ENCODE data around the gene DAB1.

The DAB1 gene

DNA sequence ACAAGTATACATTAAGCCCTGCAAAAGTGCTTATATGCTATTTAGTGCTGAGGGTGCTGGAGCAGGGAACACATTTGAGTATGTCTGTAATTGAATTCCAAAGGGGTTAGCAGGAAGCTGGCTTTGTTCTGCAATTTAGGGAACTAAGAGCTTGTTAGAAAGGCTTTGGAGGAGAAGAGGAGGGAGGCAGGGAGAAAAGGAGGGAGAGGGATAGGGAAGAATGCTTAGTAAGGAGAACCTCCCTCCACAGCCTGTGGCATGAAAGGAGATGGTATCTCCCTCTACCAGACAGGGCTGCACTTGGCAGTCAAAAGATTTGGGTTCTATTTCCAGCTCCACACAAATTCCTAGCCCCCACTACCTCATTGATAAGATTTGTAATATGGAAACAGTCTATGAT, 217.8 kb downstream of the DAB1 start:
- TF ChIP-seq, protein P1, sequence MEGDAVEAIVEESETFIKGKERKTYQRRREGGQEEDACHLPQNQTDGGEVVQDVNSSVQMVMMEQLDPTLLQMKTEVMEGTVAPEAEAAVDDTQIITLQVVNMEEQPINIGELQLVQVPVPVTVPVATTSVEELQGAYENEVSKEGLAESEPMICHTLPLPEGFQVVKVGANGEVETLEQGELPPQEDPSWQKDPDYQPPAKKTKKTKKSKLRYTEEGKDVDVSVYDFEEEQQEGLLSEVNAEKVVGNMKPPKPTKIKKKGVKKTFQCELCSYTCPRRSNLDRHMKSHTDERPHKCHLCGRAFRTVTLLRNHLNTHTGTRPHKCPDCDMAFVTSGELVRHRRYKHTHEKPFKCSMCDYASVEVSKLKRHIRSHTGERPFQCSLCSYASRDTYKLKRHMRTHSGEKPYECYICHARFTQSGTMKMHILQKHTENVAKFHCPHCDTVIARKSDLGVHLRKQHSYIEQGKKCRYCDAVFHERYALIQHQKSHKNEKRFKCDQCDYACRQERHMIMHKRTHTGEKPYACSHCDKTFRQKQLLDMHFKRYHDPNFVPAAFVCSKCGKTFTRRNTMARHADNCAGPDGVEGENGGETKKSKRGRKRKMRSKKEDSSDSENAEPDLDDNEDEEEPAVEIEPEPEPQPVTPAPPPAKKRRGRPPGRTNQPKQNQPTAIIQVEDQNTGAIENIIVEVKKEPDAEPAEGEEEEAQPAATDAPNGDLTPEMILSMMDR (IDR thresholded peaks at IDR 0.05; ENCODE audit: control insufficient read depth, extremely low read depth, insufficient read depth), result no peak
- no peak for DNase-seq (ENCODE audit: low read depth)
- H3K4me3 ChIP-seq (ENCODE audit: low read depth, low read length), result no peak overlapping the region

- TF ChIP-seq, protein P1 (IDR thresholded peaks at IDR 0.05; ENCODE audit: control insufficient read depth, extremely low read depth, insufficient read depth), result no peak
- no peak overlapping the region for H3K4me3 ChIP-seq (ENCODE audit: low read depth, low read length)
- no peak for DNase-seq (ENCODE audit: low read depth)
Measured at GRCh38 chr1:57204942-57205787, 218.7 kb downstream of the DAB1 start.

DNA sequence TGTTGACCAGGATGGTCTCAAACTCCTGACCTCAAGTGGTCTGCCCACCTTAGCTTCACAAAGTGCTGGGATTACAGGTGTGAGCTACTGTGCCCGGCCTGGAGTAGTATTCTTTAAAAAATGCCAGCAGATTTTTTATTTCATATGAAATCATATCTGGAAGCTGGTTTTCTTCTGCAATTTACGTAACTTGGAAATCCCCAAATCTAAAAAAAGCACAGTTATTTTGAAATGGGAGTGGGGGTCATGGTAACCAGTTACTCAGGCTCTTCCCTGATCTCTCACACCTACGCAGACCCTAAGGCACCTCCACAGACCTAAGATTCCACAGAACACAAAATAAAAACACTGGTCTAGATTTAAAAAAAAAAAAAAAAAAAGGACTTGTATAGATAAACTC, 219.8 kb downstream of the DAB1 start:
- no peak for DNase-seq (ENCODE audit: low read depth)
- H3K4me3 ChIP-seq (ENCODE audit: low read depth, low read length), result no peak overlapping the region
- TF ChIP-seq, protein P1 (IDR thresholded peaks at IDR 0.05; ENCODE audit: control insufficient read depth, extremely low read depth, insufficient read depth), result no peak

DNA sequence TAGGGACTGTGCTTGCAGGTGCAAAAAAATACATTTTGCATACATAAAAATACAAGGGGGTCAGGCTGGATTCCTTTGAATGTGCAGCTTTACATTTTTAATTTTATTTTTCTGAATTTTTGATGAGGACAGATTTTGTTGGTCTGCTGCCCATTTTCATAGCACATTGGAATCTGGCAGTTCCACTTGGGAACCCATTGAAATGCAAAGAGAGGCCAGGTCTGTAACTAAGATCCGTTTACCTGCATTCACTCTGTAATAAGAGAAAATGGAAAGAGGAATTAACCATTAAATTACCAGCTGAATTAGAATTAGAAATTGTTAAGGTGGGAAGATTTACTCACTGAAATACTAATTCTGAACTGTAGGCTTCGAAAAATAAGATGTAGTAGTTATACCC, 221.6 kb downstream of the DAB1 start:
- TF ChIP-seq, protein P1 (IDR thresholded peaks at IDR 0.05; ENCODE audit: control insufficient read depth, extremely low read depth, insufficient read depth), result no peak
- no peak for DNase-seq (ENCODE audit: low read depth)
- H3K4me3 ChIP-seq (ENCODE audit: low read depth, low read length), result no peak overlapping the region

- DNase-seq (ENCODE audit: low read depth), result no peak
- H3K4me3 ChIP-seq (ENCODE audit: low read depth, low read length), result no peak overlapping the region
- TF ChIP-seq, protein P1 (IDR thresholded peaks at IDR 0.05; ENCODE audit: control insufficient read depth, extremely low read depth, insufficient read depth), result no peak
Measured at GRCh38 chr1:57198912-57199311, 224.9 kb downstream of the DAB1 start.

DNA sequence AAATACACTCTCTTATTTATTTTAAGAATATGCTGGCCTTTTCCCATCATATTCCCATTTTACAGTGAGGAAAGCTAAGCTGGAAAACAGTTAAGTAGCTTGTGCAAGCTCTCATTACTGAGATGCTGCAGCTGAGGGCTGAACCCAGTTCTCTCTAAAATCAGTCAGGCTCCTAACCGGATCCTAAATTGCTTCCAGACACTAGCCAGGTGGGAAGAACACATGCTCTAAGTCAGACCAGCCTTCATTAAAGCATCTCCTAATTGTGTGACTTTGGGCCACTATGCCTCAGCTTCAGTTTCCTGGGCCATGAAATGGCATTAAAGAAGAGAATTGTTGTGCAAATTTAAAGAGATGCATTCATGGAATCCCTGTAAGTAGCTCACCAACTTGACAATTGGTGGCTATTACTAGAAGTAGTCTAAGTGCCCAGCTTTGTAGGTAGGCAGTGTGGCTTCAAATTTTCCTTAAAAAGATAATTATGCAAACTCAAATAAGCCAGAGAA, 228.4 kb downstream of the DAB1 start:
- no peak overlapping the region for H3K4me3 ChIP-seq (ENCODE audit: low read depth, low read length)
- no peak for DNase-seq (ENCODE audit: low read depth)
- TF ChIP-seq, protein P1 (IDR thresholded peaks at IDR 0.05; ENCODE audit: control insufficient read depth, extremely low read depth, insufficient read depth), result no peak

Data from LNCaP clone FGC (cell line).